Activated CD4-positive, alpha-beta T cell treated with anti-CD3 and anti-CD28 coated beads for 4 hours (primary cell): ENCODE measurements around the gene TBPL2.
A peak's percentile ranks its signal among the peaks of the same experiment; 100 is the strongest.
"Not testable (repeated sequence)": the region's sequence is repeated elsewhere in the genome, so short reads cannot be mapped to it uniquely, and the experiment has no call there.

ENCODE experiments used
- DNase-seq, 2 donors: peaks; one replicate each; pipeline ENCODE4 v3.0.0-alpha.2; 2020

The TBPL2 gene

DNA sequence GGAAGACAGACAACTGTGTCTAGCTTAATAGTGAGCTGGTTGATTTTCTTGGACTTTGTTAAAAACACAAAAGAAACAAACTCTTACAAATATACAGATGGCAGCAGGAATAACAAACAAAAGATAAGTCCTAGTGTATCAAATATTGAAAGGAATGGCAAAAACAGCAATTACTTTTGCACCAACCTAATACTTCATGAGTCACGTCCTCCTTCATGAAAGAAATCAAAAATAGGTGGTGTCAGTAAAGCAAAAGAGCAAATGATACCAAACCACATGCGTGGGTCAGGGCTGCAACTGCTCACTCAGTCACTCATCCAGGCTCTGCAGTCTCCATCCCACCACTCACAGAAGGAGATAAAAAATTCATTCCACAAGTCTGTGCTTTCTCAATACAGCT is 40.6 kb downstream of the TBPL2 start:
- DNase-seq, result no peak

DNA sequence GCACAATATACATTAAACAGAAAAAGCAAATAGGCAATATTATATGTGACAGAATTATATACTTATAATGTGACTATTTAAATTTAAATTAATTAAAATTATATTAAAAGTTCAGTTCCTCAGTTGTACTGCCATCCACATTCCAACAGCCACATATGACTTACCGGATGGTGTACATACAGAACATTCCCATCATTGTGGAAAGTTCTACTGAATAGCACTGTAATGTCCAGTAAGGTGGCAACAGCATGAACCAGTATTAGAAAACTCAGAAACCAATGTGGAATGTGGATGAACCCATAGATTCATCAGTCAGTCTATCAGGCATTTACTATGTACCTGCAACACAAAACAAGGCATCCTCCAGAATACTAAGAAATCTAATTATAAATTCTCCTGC is 41.2 kb downstream of the TBPL2 start:
- DNase-seq, result no peak

DNA sequence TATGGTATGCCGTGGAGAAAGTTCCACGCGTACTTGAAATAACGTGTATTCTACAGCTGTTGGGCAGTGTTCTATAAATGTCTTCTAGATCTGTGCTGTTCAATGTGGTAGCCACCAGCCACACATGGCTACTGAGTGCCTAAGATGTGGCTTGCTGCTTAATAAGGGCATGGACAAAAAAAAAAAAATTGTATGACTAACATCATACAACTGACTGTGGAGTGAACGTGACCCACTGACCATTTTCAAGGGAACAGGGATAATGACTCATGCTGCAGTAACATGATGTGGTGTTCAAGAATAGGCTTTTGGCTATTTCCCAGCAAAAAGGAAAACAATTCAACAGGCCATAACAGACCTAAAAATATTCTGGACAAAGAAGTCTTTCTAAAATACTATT is 41.7 kb downstream of the TBPL2 start:
- DNase-seq, result no peak

DNA sequence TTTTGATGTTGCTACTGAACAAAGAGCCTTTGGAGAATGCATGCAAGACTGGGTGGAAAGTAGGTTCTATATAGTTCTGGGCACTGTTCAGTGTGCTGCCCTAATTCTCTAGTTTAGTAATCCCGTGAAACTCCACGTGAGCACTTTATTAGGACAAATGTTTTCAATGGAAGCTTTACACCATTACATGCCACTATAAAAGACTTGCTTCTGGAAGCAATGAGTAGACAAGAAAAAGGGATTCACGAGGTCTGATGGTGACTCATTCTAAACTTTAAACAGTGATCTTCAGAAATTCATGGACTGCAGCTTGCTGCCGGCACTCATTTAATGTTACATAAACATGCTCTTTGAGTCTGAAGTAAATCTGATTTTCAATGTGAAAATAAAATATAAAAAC is 51.1 kb downstream of the TBPL2 start:
- no peak for DNase-seq

DNA sequence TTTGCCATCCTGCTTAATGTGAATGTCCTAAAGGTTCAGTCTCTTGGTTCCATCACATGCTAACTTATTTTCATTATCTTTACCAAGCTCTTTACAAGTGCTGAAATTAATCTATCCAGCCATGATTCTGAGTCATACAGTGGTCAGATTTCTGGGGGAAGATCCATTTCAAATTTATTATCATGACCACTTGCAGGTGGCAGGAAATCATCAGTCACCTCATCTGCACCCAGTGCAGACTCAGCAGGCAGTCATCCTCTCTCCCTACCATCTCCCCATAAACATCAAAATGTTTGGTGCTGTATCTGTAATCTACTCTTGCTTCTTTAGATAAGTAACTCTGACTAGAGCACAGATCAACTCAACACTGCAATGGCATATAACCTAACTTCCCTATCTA is 52.3 kb downstream of the TBPL2 start:
- DNase-seq, result no peak

DNA sequence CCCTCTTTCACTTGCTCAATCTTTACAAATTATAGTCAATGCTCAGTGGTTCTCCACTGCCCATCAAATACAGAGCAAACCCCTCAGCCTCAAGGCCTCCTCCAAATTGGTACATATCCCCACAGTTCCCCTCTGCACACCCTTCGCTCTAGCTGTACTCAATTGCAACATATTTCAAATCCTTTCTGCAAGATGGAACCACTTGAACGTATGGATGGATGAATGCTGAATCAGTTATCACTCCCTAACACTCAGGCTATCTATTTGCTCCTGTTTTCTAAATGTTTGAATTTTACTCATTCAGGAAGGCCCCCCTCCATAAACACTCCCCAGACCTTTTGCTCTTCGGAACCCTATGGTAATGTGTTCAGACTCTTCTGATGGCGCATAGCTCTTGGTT is 53.3 kb downstream of the TBPL2 start:
- no peak for DNase-seq

DNA sequence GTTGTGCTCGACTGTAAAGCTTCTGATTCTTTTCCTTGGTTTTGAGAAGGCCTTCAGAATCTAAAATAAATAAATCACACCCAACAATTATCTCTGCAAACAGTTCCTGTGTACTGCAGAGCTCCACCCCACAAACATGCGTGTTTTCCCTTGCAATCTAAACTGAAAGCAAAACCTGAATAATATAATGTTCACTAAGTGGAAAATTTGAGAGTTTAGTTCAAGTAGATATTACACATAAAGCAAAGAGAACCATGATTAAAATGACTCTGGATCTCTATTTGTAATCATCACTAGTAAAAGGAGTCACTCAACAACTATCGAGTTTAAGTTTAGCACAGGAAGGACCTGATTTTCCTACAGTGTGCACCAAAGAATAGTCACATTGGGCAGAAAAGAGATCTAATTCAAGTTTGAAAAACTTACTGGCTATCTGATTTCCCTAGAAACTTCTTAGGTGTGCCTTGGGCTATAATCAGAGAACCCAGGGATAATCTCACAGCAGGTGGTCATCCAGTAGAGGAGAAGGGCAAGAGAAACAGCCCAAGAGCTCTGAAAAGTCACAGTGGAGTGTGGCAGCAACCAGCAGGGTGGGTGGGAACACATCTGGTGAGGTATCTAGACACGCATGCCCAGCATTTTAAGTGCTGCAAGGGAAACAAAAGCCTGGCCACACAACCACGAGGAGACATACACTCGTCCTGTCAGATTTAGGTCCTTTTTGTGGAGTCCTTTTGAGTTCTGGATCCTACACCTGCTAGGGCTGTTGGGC is 54.2 kb downstream of the TBPL2 start:
- peak; percentile 11 to 19 for DNase-seq

DNA sequence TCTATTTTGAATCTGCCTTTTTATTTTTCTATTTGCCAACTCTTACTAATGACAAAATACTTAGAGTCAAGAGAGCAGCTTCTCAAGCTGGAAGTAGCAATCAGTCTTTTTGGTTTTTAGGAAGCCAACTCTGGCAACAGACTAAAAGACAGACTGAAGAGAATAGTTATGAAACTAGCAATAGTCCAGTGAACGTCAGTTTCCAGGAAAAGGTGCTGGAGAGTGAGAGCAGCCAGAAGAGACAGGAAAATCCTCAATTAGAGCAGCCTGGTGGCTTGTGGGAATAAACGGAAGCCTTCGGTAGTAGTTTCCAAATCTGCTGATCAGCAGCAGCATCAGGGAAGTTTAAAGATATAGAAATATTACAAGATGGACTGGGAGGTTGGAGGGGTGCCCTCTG is 55.9 kb downstream of the TBPL2 start:
- DNase-seq, result no peak

DNA sequence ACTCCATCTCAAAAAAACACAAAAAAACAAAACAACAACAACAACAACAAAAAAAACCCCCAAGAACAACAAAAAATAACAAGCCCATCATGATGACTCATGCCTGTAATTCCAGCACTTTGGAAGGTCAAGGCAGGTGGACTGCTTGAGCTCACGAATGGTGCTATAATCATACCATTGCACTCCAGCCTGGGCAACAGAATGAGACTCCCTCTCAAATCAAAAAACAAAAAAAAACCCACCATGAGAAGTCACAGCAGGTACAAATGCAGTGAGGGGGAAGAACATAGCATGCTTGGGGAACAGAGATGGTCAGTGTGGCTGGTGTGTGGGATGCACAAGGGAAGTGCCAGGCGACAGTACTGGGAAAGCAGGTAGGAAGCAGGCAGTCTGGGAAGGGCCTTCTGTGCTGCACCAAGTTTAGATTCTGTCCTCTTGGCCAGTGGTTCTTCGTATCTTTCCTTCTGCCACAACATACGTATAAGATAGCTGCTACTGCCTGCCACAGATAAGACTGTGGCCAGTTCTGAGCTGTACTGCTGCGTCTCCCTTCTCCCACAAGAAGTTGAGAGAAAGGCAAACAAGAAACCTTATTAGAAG is 56.8 kb downstream of the TBPL2 start:
- no peak for DNase-seq

DNA sequence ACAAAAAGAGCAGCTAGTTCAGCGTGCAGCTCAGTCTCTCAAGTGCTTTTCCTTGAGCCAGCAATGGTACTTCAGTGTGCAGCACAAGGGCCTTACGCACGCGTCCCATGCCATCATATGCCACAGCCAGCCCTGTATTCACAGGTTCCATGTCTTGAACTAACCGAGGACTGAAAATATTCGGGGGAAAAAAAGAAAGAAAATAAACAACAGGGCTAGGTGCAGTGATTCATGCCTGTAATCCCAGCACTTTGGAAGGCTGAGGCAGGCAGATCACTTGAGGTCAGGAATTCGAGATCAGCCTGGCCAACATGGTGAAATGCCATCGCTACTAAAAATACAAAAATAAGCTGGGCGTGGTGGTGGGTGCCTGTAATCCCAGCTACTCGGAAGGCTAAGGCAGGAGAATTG is 57.4 kb downstream of the TBPL2 start:
- DNase-seq, result not testable (repeated sequence)

DNA sequence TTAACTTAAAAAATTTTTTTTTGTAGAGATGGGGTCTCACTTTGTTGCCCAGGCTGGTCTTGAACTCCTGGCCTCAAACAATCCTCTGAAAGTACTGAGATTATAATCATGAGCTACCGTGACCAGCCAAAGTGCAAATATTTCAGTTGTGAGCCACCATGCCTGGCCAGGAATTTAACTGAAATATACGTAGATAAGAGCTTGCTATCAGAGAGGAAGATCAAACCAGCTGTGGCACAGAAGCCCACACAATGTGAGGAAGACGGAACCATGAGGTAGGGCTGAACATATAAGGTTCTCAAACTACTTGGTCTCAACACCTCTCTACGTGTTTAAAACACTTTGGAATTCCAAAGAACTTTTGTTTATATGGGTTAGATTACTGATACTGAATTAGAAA is 57.9 kb downstream of the TBPL2 start:
- no peak for DNase-seq

DNA sequence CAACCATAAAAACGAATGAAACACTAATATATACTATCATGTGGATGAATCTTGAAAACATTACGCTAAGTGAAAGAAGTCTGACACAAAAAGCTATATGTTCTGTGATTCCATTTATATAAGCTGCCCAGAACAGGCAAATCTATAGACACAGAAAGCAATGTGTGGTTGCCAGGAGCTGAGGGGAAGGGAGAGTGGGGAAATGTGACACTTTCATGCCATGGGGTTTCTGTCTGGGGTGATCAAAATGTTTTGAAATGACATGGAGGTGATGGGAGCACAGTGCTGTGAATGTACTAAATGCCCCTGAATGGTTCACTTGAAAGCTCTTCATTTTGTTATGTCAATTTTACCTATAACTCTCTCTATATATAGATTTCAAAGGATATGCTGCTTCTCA is 58.9 kb downstream of the TBPL2 start:
- DNase-seq, result no peak

DNA sequence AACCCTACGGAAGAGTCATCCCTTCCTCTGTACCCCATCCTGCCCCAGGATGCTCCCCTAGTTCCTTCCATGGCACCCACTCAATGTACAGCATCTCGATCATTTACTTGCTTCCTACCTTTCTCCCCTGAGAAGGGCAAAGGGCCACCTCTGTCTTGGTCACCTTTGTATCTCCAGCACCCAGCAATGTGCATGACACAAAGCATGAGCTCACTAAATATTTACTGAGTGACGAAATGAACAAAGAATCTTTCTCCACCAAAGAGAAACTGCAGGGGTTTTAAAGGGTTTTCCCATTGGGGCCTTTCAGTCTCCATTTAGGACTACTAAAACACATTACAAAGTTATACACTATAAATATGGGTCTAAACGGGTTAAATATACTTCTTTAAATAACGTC is 59.4 kb downstream of the TBPL2 start:
- DNase-seq, result no peak

DNA sequence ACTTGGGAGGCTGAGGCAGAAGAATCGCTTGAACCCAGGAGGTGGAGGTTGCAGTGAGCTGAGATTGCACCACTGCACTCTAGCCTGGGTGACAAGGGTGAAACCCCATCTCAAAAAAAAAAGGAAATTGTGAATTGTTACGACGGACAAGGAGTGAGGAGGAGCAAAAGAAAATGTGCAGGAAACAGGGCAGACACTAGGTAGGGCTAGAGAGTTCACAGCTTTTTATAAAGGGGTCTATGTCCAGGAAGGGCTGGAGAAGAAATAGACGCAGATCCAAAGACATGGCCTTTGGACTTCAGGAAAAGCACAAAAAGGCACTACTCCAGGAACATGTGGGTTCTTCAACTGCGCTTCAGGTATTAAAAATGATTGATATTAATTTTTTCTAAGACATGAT is 63.2 kb downstream of the TBPL2 start:
- no peak for DNase-seq

DNA sequence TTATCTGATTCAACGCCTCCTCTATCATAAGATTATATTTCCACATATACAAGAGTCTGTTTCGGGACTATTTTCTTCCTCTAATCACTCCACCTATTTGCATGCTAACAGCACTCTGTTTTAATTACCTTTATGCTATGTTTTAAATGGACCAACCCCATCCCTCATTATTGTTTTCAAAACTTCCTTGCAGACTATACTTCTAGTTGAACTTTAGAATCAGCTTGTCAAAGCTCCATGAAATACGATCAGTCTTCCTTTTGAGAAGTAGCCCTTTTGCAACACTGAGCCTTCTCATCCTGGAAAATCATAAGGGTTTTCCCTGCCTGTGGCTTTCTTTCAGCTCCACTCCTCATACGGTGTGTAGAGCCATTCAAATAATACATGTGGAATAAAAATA is 65.6 kb downstream of the TBPL2 start:
- no peak for DNase-seq

DNA sequence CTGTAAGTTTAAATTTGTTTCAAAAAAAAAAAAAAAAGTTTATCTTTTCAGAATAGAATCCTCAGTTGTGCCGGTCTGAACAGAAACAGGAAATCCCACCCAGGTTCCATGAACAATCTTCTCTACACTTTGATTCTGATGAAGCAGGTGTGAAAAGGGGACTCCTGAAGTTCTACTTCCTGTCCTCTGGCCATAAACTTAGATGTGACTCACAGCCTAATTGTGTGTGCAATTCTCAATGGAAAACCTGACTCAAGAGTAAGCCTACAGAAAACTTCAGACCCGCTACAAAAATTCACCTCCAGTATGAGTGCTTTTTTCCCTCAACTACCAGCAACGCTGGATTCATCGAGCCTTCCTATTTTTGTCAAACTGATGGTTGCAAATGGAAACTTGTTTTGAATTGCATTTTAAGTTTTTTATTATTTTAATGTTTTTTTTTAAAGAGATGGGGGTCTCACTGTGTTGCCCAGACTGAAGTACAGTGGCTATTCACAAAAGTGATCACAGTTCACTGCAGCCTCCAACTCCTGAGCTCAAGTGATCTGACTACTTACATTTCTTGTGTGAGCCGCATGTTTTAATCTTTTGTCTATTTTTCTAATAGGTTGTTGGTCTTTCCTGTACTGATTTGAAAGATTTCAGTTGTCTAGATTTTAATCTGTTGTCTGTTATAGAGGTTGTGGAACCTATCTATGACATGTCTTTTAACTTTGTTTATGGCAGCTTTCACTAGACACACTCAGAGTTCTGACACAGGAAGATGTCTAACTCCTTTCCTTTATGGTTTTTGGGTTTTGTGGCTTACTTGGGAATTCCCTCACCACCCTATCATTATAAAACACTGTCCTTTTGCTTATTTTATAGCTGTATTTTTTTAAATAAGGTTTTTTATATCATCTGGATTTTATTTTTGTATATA is 66.4 kb downstream of the TBPL2 start:
- DNase-seq, result peak; percentile 44 to 46

DNA sequence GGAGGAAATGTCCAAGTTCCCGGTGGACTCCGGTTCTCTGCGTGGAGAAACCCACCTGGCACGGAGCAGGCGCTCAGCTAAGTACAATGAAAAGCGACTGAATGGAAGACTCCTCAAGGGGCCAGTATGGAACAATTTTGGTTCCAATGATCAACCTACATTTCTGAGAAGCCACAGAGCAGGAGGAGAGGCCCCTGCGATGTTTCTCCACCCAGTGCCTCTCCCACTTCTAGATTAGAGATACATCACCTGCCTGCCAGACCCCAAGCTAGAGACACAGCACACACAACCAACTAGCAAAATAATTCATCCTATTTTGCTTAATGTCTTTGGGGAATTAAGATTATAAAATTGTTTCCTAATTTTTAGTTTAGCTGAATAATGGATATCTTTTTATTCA is 67.6 kb downstream of the TBPL2 start:
- DNase-seq, result no peak

DNA sequence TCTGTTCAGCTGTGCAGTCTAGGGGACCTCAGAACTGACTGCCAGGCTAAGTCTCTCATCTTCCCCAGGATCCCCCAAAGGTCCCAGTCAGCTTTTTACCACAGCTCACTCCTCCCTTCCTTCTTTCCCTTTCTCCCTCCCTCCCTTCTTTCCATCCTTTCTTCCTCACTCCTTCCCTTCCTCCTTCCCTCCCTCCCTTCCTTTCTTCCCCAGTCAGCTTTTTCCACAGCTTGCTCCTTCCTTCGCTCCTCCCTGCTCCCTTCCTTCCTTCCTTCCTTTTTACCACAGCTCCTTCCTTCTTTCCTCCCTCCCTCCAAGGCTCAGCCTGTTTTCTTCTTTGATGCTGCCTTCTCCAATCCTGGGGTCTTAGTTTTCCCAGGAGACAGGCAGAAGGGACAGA is 68.0 kb downstream of the TBPL2 start:
- no peak for DNase-seq

DNA sequence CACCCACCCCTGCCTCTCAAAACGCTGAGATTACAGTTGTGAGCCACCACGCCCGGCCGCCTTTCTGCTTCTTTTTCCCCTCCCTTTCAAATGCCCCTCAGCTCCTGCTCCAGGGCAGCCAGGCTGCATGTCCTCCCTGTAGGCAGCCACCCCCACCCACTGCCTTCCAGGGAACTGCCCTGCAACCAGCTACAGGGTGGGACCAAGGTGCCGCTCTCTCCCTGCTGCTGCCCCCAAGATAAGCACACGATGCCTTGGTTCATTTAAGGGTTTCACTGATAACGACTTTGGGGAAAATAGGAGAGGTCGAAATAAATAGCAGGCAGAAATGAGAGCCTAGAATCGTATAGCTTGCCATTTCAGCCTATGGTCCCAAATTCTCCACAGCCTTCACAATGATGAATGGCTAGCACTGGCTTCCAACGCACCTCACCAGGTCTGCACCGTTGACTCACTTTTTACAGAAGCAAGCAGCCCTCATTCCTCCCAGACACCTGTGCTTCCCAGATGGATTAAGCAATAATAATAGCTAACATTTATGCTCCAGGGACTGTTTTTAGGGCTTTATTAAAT is 69.4 kb downstream of the TBPL2 start:
- no peak for DNase-seq

DNA sequence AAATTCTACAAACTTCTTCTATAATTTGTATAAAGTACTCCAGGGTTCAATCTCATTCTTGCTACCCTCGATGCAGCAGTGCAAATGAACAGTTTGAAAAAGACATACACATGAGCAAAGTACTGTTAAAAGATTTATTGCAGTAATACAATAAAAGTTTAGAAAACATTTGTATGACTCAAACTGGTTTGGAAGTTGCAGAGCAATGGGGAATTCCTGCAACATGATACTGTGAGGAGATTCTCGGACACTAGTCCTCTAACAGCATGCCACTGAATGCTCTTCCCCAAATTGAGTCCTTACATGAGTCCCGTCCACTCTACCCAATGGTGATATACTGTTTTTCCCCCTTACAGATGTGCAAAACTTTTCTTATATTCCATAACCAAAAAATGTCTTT is 74.1 kb downstream of the TBPL2 start:
- no peak for DNase-seq
